GM18508 (cell line): ENCODE measurements around the gene CDHR1.
"Not testable (repeated sequence)": the region's sequence is repeated elsewhere in the genome, so short reads cannot be mapped to it uniquely, and the experiment has no call there.

ENCODE experiments used
- ATAC-seq: cut with Tn5 transposase; IDR thresholded peaks from one replicate; pipeline ENCODE4 v1.9.1; 2021; ENCODE audit warnings: moderate number of reproducible peaks; ENCODE audit not compliant: insufficient read depth, unreplicated experiment

Gene CDHR1

DNA sequence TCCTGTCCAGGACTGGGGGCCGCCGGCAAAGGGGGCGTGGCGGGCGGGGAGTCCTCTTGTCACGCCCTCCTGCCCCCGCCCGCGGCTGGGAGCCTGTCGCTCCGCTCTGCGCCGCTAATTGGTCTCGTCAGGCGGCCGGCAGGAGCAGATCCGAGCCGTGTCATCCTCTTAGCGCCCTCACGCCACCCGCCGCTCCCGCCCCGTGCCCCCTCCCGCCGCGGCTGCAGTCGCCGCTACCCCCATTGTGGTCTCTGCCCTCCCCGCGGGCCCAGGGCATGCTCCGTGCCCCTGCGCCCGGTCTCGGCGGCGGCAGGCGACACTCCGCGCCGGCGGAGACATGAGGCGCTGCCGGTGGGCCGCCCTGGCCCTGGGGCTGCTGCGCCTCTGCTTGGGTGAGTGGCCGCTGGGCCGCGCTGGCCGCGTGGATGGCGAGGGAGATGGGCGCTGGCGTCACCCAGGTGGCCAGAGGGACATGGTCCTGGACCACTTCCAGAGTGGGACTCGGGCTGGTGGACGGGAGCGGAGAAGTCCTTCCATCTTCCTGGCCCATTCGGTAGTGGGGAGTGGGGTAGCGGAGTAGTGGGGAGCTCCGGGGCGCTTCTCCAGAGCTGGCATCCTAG, at the start of gene CDHR1:
TSS of gene CDHR1 (plus strand) at position 114 of the 620 bp plus-strand sequence. CDS start at position 338, 224 bp downstream.
- ATAC-seq = peak; percentile 56

DNA sequence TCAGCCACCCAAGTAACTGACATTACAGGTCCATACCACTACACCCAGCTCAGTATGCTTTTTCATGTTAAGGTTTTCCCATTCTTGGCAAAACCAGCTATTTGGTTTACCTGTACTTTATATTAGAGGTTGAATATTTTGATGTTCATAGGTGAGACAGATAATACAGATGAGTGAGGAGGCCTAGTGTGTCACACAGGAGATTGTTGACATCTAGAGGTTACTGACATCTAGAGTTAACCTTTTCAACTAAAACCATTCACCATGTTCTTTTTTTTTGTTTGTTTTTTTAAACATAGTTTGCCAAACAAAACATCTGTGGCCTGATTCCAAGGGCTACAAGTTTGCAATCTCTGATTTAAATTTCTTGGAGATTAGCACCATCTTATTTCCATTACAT, 47.0 kb upstream of the CDHR1 start:
- ATAC-seq = no peak

DNA sequence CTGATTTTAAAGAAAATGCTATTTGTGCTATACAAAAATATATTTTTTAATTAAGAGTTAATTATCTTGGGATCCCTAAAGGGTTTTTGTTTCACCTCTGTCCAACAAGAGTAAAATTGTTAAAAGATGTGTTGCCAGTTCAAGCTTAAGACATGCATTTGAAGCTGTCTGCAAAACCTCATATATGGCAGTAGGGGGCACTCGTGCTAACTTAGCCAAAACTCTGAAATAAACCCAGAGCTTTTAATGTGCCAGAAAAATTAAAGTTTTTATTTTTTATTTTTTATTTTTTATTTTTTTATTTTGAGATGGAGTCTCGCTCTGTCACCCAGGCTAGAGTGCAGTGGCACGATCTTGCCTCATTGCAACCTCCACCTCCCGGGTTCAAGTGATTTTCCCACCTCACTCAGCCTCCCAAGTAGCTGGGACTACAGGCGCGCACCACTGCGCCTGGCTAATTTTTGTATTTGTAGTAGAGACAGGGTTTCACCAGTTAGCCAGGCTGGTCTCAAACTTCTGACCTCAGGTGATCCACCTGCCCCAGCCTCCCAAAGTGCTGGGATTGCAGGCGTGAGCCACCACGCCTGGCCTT, 46.2 kb upstream of the CDHR1 start:
- ATAC-seq = not testable (repeated sequence)

DNA sequence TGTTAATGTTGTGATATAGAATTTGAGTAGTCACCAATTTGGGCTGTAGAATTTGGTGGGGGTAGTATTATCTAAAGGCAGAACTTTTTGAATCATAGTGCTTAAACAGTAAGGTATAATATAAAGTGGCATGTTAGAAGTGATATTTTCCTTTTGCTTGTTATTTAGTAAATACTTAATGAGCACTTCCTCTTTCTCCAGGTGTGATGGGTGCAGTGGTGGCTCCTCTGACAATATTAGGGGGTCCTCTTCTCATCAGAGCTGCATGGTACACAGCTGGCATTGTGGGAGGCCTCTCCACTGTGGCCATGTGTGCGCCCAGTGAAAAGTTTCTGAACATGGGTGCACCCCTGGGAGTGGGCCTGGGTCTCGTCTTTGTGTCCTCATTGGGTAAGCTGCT, 44.5 kb upstream of the CDHR1 start:
- no peak for ATAC-seq

DNA sequence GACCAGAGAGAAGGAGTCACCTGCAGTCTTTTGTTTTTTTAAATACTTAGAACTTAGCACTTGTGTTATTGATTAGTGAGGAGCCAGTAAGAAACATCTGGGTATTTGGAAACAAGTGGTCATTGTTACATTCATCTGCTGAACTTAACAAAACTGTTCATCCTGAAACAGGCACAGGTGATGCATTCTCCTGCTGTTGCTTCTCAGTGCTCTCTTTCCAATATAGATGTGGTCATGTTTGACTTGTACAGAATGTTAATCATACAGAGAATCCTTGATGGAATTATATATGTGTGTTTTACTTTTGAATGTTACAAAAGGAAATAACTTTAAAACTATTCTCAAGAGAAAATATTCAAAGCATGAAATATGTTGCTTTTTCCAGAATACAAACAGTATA, 41.6 kb upstream of the CDHR1 start:
- no peak for ATAC-seq

DNA sequence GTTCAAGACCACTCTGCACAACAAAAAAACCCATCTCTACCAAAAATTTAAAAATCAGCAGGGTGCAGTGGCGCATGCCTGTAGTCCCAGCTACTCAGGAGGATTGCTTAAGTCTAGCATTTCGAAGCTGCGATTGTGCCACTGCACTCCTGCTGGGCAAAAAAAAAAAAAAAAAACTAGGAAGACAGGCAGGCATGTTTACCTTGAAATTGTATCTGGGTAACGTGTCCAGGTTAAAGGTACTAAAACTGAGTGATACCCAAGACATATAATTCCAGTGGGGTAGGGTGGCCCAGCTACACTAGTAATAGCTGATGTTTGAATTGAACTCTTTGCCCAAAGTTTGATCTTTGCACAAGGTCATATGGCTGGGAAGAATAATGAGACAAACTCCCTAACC, 38.8 kb upstream of the CDHR1 start:
- no peak for ATAC-seq

DNA sequence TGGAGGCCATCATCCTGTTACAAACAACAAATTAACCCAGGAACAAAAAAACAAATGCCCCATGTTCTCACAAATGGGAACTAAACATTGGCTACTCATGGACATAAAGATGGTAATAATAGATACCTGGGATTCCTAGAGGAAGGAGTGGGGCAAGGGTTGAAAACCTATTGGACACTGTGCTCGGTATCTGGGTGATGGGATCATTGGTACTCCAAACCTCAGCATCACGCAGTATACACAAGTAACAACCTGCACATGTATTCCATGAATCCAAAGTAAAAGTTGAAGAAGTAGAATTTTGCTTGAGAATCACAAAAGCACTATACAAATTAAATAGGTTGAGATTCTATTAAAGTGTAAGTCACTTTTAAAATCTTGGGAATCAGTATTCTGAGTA, 38.3 kb upstream of the CDHR1 start:
- ATAC-seq = no peak

DNA sequence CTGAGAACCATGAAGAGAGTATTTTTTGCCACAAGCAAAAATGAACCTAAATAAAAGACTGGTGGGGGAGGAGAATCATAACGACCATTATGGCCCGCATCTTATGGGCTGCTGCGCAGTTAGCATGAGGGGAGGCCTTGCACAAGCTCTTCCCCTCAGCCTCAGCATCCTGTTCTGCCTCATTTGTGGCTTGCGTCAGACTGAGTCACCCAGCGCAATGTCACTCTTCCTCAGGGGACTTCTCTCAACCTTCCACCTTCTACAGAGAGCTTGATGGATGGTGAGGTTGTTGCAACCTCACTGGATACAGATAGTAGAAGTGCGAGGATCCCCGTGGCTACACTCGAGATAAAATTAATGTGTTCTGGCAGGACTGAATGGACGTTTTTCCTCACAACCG, 37.6 kb upstream of the CDHR1 start:
- peak; percentile 46 for ATAC-seq

DNA sequence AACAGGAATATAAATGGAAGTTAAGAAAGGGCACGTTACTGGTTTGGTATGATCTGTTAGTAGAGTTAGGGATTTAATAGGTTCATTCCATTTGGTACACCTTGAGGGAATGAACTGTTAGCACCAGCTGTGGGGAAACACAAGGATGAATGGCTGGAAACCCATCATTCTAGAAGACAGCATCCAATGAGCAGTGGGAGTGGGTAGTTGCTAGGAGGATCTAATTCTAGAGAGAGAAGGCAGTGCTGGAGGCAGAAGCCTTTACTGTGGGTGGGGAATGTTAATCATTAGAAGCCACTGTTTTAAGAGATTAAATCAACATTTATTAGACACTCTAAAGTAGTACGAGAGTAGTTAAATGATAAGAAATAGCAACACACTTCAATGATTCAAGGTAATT, 36.3 kb upstream of the CDHR1 start:
- ATAC-seq = no peak

DNA sequence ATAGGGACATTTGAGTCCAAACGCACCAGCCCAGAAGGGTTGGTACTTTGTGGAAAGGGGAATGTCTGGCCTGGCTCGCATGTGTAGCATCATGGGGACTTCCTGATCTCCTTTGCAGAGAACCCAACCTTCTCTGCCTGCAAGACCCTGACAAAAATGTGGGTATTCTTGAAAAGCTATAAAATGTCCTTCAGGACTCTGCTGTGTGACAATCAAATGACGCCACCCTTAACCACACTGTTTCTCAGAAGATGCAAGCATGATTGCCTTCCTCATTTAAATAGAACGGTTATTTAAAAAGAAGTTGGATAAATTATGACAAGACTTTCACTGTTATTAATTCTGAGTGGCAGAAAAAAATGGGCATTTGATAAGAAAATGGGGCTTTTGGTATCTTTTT, 35.8 kb upstream of the CDHR1 start:
- no peak for ATAC-seq

DNA sequence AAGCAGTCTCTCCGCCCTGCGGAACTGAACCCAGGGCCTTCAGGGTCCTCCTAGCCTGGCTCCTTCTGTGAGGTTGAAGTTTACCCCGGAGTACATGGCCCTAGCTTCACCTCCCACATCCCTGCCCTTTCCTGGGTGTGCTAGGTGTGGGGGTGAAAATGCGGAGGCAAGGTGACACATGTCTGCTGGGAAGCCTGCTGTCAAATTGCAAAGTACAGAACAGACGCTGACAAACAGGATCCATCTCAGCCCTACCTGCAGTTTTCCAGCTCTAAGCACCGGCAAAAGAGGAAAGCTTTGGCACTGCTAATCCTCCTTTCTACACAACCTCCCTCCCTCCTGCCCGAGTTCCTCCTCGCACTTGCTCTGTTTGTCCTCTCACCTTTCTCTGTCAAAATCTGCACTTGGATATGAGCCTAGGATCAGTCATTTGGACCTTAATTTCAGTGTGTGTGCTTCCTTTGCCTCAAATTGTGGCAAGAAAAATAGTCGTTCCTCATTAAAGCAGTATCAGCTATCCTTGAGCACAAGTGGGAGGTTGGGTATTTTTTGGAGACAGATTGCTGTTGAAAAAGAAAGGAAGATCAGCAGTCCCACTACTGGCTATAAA, 35.2 kb upstream of the CDHR1 start:
- no peak for ATAC-seq

DNA sequence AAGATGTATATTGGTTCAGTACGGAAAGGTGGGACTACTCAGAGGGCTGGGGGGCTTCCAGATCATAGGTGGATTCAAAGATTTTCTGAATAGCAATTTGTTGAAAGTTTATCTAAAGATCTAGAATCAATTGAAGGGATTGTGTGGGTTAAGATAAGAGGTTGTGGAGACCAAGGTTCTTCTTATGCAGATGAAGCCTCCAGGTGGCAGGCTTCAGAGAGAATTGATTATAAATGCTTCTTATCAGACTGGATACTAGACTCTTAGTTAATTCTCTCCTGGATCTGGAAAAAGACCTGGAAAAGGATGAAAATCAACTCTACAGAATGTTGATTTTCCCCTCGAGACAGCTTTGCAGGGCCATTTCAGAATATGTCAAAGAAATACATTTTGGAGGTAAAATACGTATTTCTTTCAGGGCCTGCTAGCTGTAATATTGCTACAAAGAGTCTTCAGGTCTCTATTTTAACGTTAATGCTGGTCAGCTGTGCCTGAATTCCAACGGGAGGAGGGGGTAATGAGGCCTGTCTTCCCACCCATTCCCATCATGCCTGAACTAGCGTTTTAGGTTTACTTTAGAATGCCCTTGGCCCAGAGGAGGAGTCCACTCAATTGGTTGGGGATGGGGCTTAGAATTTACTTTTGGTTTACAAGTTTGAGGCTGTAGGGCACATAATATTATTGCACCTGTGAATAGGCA, 33.5 kb upstream of the CDHR1 start:
- no peak for ATAC-seq

DNA sequence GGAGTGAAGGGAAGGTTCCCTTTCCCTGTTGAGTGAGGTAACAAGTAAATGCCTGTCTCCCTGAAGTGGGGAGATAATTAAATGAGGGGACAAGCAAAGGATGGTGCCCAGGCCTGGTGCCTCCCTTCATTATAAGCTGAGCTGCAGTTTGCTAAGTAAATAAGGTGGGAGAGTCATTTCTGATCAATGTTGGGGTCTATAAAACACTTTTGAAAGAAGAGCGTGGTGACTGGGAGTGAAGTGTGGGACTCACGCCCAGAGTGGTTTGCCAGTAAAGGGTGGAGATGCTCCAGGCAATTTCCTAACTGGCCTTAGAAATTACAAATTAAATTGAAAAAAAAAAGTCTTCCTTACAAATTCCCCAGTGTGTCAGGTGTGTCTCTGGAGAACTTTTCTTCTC, 30.3 kb upstream of the CDHR1 start:
- ATAC-seq = no peak

DNA sequence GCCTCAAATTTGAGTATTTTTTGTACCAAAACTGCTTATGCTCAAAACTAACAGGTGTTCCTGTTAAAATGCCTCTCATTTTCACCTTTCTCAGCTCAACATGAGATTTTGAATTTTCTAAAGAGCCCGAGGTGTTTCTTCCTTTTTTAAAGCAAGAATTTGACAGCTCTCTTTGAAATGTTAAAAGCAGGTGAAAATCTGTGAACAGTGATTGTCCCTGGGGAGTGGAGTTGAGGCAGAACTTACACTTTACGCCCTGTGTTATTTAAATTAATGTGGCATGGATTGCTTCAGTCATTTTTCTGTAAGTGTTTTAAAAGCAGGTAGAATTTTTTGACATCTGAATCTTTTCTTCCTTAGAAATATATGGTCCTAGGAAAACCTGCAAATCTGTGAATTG, 29.9 kb upstream of the CDHR1 start:
- no peak for ATAC-seq

DNA sequence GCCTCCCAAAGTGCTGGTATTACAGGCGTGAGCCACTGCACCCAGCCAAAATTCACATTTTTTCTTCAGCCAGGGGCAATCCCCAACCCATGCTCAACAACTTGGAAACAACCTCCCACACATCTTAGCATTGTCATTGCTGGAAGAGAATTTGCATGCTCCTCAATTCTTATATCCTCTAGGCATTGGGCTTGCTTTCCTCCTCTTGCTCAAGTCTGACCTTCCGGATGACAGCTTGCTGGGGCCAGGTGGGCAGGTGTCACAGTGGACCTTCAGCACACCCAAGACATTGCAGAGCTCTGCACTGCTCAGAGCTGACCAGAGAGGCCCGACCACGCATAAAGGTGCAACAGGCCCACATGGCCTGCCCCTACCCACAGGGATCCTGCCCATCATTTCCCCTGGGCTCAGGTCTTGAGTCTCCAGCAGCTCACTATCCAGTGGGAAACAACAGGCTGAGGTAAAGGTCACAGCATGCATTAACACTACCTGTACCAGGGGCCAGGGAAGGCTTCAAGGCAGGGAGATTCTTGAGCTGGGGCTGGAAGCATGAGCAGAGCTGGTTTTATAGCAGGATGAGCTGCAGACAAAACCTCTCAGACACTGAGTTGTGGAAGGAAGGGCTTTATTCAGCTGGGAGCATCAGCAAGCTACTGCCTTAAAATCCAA, 27.6 kb upstream of the CDHR1 start:
- ATAC-seq = peak; percentile 34

DNA sequence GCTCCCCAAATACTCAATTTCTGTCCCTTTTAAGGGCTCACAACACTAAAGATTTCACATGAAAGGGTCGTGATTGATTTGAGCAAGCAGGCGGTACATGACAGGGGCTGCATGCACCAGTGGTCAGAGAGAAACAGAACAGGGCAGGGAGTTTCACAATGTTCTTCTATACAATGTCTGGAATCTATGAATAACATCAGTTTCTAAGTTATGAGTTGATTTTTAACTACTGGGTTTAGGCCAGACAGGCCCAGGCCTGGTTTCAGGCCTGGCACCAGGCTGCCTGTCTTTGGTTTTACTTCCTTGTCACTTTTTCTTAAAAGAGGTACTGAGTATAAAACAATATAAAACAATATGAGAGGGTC, 27.1 kb upstream of the CDHR1 start:
- ATAC-seq = not testable (repeated sequence)

DNA sequence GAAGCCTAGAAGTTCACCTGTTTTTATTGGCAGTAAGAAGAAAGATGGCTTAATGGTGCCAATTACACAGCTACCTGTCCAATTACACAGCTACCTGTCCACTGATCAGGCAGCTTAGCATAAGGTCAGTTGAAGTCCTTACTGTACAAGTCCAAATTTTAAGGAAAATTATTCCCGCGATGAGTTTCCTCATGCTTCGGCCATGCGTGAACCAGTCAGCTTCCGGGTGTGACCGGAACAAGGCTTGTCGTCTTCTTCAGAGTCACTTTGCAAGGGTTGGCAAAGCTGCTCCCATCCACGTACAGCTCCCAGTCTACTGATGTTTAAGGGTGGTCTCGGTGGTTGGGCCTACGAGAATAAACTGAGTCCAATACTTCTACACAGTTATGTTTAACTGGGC, 26.0 kb upstream of the CDHR1 start:
- ATAC-seq = not testable (repeated sequence)

DNA sequence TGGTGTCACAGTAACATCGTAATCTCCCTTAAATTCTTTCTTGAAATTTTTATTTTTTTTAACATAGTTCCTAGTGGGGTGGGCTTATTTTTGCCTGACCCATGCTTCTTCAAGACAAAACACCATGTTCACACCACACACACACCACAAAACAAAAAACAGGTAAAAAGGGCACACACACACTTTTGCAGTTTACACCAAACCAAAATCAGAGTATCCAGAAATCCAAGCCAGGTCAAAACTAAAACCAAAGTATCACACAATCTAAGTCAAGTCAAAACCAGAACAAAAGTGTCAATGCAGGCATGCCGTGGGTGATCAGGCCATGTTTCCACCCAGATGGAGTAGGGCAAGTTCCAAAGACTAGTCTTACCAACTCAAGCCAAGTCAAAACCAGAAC, 23.1 kb upstream of the CDHR1 start:
- ATAC-seq = not testable (repeated sequence)

DNA sequence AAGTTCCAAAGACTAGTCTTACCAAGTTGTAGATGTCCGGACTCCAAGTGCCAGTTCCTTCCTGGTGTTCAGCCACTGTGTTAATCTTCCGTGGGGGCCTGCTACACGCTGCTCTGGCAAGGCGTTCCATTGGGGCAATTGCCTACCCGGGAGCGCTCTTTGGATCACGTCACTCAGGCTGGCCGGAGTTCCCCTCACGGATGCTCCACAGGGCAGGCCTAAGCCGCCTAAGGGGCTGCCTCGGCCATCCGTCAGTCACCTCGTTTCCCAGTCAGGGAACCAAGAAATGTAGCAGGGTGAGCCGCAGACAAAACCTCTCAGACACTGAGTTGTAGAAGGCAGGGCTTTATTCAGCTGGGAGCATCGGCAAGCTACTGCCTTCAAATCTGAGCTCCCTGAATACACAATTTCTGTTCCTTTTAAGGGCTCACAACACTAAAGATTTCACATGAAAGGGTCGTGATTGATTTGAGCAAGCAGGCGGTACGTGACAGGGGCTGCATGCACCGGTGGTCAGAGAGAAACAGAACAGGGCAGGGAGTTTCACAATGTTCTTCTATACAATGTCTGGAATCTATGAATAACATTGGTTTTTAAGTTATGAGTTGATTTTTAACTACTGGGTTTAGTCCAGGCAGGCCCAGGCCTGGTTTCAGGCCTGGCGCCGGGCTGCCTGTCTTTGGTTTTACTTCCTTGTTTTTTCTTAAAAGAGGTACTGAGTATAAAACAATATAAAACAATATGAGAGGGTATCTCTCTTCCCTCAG, 22.5 kb upstream of the CDHR1 start:
- peak; percentile 22 for ATAC-seq
